Smooth muscle cell (in vitro differentiated cells): ENCODE data around the gene ZNF318. TPM values are rescaled to one million over a fixed set of nuclear protein-coding genes. Genes with fewer than 3 reads are reported as not detected.
"Not testable (repeated sequence)": the region's sequence is repeated elsewhere in the genome, so short reads cannot be mapped to it uniquely, and the experiment has no call there.

Source experiments
- DNase-seq: peaks from one replicate; lab custom pipeline; 2025; ENCODE audit not compliant: unreplicated experiment; lab: John Stamatoyannopoulos, UW
- H2AFZ ChIP-seq: fragments of 200-600 bp; sonication (generic); 2 replicates; pipeline ENCODE4 v1.6.0; 2016; ENCODE audit warnings: antibody characterized with exemption, low read depth, mild to moderate bottlenecking
- H3F3A ChIP-seq: fragments of 200-600 bp; sonication (generic); 2 replicates; pipeline ENCODE4 v1.6.0; 2017; ENCODE audit warnings: antibody characterized with exemption, low read depth
- H3K27ac ChIP-seq: fragments of 200-600 bp; sonication (generic); 2 replicates; pipeline ENCODE4 v1.5.1; 2016; ENCODE audit warnings: low read depth, mild to moderate bottlenecking
- H3K27me3 ChIP-seq: fragments of 200-600 bp; sonication (generic); 2 replicates; pipeline ENCODE4 v1.6.1; 2016; ENCODE audit warnings: low read depth, mild to moderate bottlenecking
- H3K36me3 ChIP-seq: fragments of 200-600 bp; sonication (generic); 2 replicates; pipeline ENCODE4 v1.5.1; 2016; ENCODE audit warnings: low read depth
- H3K4me1 ChIP-seq: fragments of 200-600 bp; sonication (generic); 2 replicates; pipeline ENCODE4 v1.5.1; 2016; ENCODE audit warnings: low read depth
- H3K4me2 ChIP-seq: fragments of 200-600 bp; sonication (generic); 2 replicates; pipeline ENCODE4 v1.6.0; 2016; ENCODE audit warnings: mild to moderate bottlenecking
- H3K4me3 ChIP-seq: fragments of 200-600 bp; sonication (generic); 2 replicates; pipeline ENCODE4 v1.5.1; 2016; ENCODE audit warnings: mild to moderate bottlenecking
- H3K79me2 ChIP-seq: fragments of 200-600 bp; sonication (generic); 2 replicates; pipeline ENCODE4 v1.6.0; 2016; ENCODE audit warnings: low read depth, mild to moderate bottlenecking
- H3K9ac ChIP-seq: fragments of 200-600 bp; sonication (generic); 2 replicates; pipeline ENCODE4 v1.6.0; 2016; ENCODE audit warnings: low read depth
- H3K9me3 ChIP-seq: fragments of 200-600 bp; sonication (generic); replicated peaks from 2 replicates; pipeline ENCODE4 v1.5.1; 2016; ENCODE audit warnings: low read depth
- H4K20me1 ChIP-seq: fragments of 200-600 bp; sonication (generic); 2 replicates; pipeline ENCODE4 v1.6.0; 2016; ENCODE audit warnings: low read depth
- WGBS: methylation state at CpG from one replicate; pipeline ENCODE4 v1.1.7; 2016; ENCODE audit warnings: low lambda C conversion rate; 5-methylcytosine and 5-hydroxymethylcytosine counted together
- polyA plus RNA-seq: library from polyadenylated mRNA; unstranded; fragments of >200 nt; fragmentation: Nextera tagmentation; extraction: Ambion mirVana; gene quantifications from 2 replicates; pipeline ENCODE4 v1.2.1, GENCODE V29; 2016
- total RNA-seq: library from RNA; depleted of rRNA; stranded (reverse); fragments of >200 nt; gene quantifications from 2 replicates; pipeline ENCODE4 v1.2.3, GENCODE V29; 2014
- TF ChIP-seq, protein P1 (sequence below): fragments of 200-600 bp; sonication (generic); IDR thresholded peaks from 2 replicates; pipeline ENCODE4 v1.5.1; 2017; ENCODE audit warnings: borderline replicate concordance, mild to moderate bottlenecking, antibody characterized with exemption; ENCODE audit not compliant: insufficient read depth, poor library complexity, severe bottlenecking

ZNF318 gene
- total and polyA plus RNA-seq, 2 experiments from 2014 or later = 5.8 to 14.7 TPM

DNA sequence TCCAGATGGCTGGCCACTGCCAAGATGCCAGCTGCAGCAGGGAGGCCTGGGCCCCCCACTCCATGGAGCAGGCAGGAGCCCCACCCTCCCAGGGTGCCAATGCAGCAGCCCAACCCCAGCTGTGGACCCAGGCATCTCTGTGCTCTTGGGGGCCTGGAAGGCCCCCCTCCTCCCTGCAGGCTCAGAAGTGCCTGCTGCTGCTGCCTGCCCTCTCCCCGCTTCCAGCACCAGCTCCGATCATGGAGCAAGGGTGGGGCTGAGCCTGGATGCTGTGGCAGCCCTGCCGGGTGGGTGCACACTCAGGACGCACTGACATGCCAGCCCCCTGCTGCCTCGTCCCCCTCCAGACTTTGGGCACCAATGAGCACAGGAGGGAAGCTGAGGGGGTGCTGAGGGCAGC, 43.1 kb upstream of the ZNF318 start:
- Histone ChIP-seq H3K4me3 (no peak overlapping the region), H3K27ac (no peak overlapping the region), H2AFZ (no peak overlapping the region), H3K27me3 (no peaks in the 10 kb centered on the region), H3K9me3 (no peaks in the 10 kb centered on the region), H3K79me2 (no peaks in the 10 kb centered on the region), H3K36me3 (no peaks in the 10 kb centered on the region), H3K4me1 (no peaks in the 10 kb centered on the region), H3K4me2 (no peak overlapping the region), H4K20me1 (no peaks in the 10 kb centered on the region), H3F3A (no peaks in the 10 kb centered on the region), H3K9ac (no peak overlapping the region)
- TF ChIP-seq, protein P1, sequence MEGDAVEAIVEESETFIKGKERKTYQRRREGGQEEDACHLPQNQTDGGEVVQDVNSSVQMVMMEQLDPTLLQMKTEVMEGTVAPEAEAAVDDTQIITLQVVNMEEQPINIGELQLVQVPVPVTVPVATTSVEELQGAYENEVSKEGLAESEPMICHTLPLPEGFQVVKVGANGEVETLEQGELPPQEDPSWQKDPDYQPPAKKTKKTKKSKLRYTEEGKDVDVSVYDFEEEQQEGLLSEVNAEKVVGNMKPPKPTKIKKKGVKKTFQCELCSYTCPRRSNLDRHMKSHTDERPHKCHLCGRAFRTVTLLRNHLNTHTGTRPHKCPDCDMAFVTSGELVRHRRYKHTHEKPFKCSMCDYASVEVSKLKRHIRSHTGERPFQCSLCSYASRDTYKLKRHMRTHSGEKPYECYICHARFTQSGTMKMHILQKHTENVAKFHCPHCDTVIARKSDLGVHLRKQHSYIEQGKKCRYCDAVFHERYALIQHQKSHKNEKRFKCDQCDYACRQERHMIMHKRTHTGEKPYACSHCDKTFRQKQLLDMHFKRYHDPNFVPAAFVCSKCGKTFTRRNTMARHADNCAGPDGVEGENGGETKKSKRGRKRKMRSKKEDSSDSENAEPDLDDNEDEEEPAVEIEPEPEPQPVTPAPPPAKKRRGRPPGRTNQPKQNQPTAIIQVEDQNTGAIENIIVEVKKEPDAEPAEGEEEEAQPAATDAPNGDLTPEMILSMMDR = no peak
- WGBS = 80% methylated on average over 5 of the region's 5 CpGs
- DNase-seq = no peak

DNA sequence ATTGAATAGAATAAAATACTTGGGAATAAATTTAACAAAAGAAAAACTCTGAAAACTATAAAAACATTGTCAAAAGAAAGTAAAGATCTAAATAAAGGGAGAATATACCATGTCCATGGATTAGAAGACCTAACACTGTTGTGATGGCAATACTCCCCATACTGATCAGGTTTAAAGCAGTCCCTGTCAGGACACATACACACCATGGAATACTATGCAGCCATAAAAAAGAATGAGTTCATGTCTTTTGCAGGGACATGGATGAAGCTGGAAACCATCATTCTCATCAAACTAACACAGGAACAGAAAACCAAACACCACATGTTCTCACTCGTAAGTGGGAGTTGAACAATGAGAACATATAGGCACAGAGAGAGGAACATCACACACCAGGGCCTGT, 41.3 kb upstream of the ZNF318 start:
- H4K20me1 ChIP-seq = not testable (repeated sequence)

DNA sequence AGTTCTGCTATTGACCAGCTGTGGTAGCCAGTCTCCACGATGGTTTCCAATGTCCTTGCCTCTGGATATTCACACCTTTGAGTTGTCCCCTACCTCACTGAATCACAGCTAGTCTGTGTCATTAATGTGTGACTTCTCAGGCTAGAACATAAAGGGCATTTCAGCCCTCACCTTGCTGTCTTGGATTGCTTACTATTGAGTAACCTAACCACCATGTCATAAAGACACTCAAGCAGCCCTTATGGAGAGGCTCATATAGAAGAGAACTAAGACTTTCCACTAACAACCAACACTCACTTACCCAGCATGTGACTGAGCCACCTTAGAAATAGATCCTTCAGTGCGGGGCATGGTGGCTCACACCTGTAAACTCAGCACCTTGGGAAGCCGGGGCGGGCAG, 38.8 kb upstream of the ZNF318 start:
- Histone ChIP-seq H3K9me3 (no peaks in the 10 kb centered on the region), H3K27ac (no peak overlapping the region), H3K36me3 (no peaks in the 10 kb centered on the region), H3K4me3 (no peak overlapping the region), H2AFZ (no peak overlapping the region), H3K27me3 (no peaks in the 10 kb centered on the region), H3F3A (no peaks in the 10 kb centered on the region), H3K79me2 (no peaks in the 10 kb centered on the region), H3K9ac (no peak overlapping the region), H3K4me2 (no peak overlapping the region), H3K4me1 (no peaks in the 10 kb centered on the region), H4K20me1 (no peaks in the 10 kb centered on the region)
- WGBS = 93% methylated on average over 4 of the region's 4 CpGs
- DNase-seq = no peak
- TF ChIP-seq, protein P1 = no peak

More for the DNA sequence above, 41.3 kb upstream of the ZNF318 start:
- not testable (repeated sequence) for H3K4me2 ChIP-seq, H3K36me3 ChIP-seq, H3K27ac ChIP-seq, H3F3A ChIP-seq, H3K4me1 ChIP-seq, H3K79me2 ChIP-seq, DNase-seq, H3K9me3 ChIP-seq, H3K27me3 ChIP-seq, H2AFZ ChIP-seq, H3K4me3 ChIP-seq, H3K9ac ChIP-seq
- WGBS = 57% methylated on average over 1 of the region's 1 CpG

DNA sequence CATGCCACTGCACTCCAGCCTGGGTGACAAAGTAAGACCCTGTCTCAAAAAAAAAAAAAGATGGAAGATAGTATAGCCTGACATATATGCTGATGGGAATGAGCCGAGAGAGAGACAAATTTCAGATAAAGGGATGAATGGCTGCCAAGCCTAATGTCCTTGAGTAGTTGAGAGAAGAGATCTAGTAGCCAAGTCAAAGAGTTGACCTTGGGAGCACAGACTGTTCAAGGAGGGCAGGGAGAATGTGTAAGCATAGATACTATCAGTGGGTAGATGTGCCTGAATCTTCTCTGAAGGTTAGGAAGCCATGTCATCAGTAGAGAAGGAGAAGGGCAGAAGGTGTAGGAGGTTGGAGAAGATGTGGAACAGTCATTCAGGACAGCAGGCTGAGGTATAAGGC, 37.8 kb upstream of the ZNF318 start:
- no peaks in the 10 kb centered on the region for H3K36me3 ChIP-seq
- H3K79me2 ChIP-seq = no peaks in the 10 kb centered on the region
- no peaks in the 10 kb centered on the region for H3F3A ChIP-seq
- no peaks in the 10 kb centered on the region for H3K27me3 ChIP-seq
- H3K4me2 ChIP-seq = no peak overlapping the region
- H3K9me3 ChIP-seq = no peaks in the 10 kb centered on the region
- WGBS = 92% methylated on average over 1 of the region's 1 CpG
- H3K4me1 ChIP-seq = no peaks in the 10 kb centered on the region
- no peak overlapping the region for H3K9ac ChIP-seq
- H3K27ac ChIP-seq = no peak overlapping the region
- TF ChIP-seq, protein P1 = no peak
- H3K4me3 ChIP-seq = no peak overlapping the region
- no peaks in the 10 kb centered on the region for H4K20me1 ChIP-seq
- no peak overlapping the region for H2AFZ ChIP-seq
- no peak for DNase-seq
